Measurements from ENCODE around the gene NOXO1.

Gene NOXO1

DNA sequence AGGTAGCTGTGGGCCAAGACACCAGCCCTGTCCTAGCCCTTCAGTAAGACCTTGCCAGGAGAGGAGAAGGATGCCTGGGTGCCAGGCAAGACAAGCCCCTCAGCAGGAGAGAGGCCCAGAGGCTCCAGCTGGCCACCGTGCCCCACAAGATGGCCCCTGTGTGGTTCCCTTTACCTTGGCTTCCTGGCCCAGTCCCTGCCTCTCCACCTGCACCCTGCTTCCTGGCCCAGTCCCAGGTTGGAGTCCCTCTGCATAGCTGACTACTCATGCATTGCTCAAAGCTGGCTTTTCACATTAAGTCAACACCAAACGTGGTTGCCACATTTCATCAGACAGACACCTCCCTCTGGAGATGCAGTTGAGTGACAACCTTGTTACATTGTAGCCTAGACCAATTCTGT lies 12.5 kb upstream of the NOXO1 start:
- DNase-seq, result no peak

GRCh38 chr16:1992704-1993317 lies 11.5 kb upstream of the NOXO1 start:
- DNase-seq, result no peak

DNA sequence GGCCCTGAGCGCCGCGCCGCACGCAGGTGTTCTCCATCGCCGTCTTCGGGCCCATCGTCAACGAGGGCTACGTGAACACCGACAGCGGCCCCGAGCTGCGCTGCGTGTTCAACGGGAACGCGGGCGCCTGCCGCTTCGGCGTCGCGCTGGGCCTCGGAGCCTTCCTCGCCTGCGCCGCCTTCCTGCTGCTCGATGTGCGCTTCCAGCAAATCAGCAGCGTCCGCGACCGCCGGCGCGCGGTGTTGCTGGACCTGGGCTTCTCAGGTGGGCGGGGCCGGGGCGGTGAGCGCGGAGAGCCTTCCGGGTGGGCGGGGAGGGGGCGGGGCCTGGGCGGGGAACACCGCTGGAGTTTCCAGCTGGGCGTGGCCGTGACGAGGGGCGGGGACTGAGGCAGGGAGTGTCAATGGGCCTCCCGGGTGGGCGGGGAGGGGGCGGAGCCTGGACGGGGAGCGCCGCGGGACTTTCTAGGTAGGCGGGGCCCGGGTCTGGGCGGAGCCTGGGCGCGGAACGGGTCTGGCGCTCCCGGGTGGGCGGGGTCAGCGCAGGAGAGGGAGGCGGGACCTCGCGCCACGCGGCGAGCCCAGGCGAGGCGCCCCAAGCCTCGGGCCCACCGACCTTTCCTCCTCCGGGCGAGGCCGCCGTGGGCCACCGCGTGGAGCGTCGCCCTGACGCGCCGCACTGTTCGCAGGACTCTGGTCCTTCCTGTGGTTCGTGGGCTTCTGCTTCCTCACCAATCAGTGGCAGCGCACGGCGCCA lies 10.9 kb upstream of the NOXO1 start:
- DNase-seq, result no peak

- no peak for DNase-seq
These were observed 10.3 kb upstream of the NOXO1 start for GRCh38 chr16:1991588-1991947.

GRCh38 chr16:1991135-1991551 lies 9.9 kb upstream of the NOXO1 start:
- DNase-seq, result no peak

- peak; percentile 22 for DNase-seq
These were observed 9.3 kb upstream of the NOXO1 start for GRCh38 chr16:1990351-1991134.

DNA sequence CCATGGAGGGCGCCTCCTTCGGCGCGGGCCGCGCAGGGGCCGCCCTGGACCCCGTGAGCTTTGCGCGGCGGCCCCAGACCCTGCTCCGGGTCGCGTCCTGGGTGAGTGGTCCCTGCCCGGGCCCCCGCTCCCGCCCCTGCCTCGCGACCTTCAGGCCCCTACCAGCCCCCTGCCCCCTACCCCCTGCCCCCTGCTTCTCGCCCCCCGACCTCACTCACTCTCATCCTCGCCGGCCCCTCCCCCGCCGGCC lies 8.8 kb upstream of the NOXO1 start:
- DNase-seq, result no peak

DNA sequence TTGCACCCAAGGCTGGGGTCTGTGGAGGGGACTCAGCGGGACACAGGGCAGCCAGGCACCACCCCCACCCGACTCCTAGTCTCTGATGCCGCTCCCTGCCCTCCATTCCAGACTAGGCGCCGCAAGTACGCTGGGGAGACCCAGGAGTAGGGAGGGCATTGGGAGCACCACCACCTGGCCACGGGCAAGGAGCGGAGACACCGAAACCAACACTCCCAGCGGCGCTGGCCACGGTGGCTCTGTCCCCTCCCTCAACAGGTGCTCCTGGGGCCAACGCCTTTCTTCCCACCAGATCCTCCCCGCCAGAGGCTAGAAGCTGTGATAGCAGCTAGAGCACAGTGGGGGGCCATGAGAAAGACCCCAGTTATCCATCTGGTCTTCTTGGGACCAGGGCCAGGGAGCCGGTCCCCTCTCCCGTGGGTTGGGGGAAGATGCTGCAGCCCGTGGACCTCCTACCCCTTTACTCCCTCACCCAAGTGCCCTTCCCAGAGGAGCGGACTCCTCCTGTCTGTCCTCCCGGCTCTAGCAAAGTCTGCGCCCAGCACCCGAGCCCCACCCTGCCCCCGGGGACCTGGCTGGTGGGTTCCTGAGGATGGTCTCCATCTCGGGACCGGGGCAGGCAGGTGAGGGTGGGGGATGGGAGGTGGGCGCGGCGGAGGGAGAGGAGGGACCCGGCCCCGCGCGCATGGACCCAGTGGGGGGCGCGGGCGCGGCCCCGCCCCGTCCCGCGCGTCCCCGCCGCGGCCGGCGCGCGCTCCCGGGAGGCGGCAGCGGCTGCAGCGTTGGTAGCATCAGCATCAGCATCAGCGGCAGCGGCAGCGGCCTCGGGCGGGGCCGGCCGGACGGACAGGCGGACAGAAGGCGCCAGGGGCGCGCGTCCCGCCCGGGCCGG lies 8.2 kb upstream of the NOXO1 start, which contains the start of gene SYNGR3:
Gene SYNGR3 (plus strand): TSS at position 762 of the 892 bp plus-strand sequence. CDS start 133 bp downstream, outside the sequence.
- peak; percentile 72 for DNase-seq

GRCh38 chr16:1987198-1987597 lies 5.9 kb upstream of the NOXO1 start:
- no peak for DNase-seq

DNA sequence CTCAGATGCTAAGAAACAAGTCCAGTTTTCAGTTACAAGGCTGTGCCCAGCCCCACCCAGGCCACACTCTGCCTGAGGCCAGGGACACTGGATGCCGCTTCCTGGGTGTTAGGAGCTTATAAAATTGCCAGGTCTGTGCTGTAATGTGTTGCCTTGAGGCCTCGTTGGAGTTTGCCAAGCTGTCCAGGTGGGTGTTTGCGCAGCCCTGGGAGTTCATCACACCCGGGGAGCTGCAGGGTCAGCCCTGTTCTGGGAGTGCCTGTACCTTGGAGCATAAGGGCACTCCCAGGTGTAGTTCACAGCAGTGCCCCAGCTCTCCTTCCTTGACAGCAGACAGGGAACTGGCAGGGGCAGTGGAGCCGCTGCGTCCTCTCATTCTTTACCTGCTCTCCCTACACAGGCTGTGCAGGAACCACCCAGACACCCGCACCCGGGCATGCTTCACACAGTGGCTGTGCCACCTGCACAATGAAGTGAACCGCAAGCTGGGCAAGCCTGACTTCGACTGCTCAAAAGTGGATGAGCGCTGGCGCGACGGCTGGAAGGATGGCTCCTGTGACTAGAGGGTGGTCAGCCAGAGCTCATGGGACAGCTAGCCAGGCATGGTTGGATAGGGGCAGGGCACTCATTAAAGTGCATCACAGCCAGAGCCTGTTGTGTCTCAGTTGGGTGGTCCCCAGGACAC lies 4.3 kb upstream of the NOXO1 start:
- no peak for DNase-seq

DNA sequence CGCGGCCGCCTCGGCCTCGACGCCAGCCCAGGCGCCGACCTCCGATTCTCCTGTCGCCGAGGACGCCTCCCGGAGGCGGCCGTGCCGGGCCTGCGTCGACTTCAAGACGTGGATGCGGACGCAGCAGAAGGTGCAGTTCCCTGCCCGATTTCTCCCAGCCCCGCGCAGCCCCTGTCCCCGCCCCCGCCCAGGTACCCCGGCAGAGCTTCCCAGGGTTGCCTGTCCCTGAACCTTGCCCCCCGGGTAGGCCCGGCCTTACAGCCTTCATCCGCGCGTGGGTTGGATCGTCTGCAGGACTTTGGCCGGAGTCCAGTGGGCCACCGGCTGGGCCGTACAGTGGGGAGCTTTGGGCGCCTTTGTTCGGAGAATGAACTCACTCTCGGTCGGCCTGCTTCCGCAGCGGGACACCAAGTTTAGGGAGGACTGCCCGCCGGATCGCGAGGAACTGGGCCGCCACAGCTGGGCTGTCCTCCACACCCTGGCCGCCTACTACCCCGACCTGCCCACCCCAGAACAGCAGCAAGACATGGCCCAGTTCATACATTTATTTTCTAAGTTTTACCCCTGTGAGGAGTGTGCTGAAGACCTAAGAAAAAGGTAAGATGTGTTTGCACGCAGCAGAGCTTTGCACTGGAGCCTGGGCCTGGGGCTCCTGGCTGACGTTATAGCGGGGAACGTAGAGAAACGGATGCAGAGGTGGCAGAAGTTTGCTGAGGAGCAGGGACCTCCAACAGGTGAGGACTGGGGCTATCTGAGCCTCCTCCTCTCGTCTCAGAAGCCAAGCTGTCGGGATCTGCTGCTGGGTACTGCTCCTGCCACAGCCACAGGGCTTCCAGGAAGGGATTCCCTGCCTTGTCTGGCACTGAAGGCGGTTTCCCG lies 3.3 kb upstream of the NOXO1 start:
- peak; percentile 53 for DNase-seq

DNA sequence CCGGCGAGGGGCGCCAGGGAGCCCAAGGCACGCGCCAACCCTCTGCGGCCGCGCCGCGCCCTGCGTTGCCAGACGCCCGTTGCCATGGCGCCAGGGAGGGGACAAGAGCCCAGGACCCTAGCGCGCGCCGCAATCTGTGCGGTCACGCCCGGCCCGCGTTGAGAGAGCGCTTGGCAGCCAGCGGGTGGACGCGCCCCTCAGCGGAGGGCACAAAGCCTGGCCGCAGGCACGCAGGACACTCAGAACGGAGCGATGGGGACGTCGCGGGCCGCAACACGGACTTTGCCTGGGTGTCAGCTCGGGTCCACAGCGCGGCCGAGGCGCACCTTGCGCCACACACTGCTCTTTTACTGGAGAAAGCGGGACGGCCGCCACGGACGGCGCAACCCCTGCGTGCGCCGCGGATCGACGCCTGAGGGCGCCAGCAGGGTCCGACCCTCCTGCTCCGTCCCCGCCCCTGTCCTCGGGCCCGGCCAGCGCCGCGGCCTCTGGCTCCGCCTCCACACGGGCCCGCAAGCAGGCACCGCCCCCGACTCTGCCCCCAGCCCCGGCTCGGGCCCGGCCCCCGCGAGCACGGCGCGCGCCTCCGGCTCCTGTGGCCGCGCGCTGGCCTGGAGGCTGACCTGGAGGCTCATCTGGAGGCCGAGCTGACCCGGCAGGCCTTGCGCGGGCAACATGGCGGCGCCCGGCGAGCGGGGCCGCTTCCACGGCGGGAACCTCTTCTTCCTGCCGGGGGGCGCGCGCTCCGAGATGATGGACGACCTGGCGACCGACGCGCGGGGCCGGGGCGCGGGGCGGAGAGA lies 2.5 kb upstream of the NOXO1 start, which contains the start of gene GFER:
Gene GFER (plus strand): TSS at position 650 of the 803 bp plus-strand sequence. CDS start 26 bp downstream, at position 676.
- peak; percentile 74 for DNase-seq

- DNase-seq, result no peak
These were observed 1.8 kb upstream of the NOXO1 start for GRCh38 chr16:1982991-1983543.

- DNase-seq, result peak; percentile 26
These were observed 754 bp upstream of the NOXO1 start for GRCh38 chr16:1982013-1982433.

DNA sequence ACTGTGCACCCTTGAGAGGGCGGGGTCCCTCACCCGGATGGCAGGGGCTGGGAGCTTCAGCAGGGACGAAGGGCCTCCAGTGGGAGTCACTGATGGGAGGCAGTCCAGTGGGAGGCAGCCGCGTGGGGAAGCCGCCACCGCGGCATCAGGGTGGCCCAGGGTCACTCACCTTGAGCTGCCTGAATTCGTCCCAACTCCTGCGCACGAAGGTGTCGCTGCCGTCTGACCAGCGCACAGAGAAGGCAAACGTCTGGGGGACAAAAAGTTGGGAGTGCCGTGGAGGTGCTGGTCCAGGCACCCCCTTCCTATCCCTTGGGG lies 540 bp downstream of the NOXO1 start:
- no peak for DNase-seq

- peak; percentile 42 for DNase-seq
These were observed 1.1 kb downstream of the NOXO1 start for GRCh38 chr16:1980030-1980769.

DNA sequence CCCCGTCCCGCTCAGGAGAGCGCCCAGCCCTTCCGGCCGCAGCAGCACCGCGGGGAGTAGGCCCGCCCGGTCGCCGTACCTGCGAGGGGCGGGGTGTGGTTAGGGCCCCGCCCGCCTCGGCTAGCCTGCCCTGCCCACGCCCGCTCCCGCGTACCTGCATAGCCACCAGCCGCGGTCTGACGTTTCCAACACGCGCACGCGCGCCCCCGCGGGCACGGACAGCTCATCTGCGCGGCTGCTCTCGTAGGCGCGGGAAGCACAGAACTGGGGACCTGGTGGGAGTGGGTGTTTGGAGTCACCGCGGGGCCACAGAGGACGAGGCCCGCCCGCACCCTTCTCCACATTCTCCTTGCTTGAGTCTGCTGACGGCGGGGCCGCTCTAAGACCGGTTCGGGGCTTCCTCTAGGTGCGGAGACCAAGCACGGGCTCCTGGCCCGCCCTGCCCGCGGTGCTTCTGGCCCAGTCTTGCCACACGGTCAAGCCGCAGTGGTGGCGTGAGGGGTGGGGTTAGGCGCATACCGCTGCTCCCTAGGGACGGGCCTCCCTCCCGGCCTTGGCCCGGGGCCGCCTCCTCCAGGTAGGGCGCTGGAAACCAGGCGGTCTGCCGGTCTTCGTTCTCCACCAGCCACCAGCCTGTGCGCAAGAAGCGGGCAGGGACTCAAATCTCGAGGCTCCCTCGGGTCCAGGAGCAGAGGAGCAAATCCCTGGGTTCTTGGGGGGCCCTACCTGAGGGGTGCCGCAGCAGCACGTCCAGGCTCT lies 1.8 kb downstream of the NOXO1 start:
- DNase-seq, result peak; percentile 32

GRCh38 chr16:1978476-1979120 lies 2.7 kb downstream of the NOXO1 start:
- no peak for DNase-seq
